HG02973 (cell line): ENCODE data around the gene IRF2.
"Not testable (repeated sequence)": the region's sequence is repeated elsewhere in the genome, so short reads cannot be mapped to it uniquely, and the experiment has no call there.

ENCODE experiments used
- ATAC-seq: cut with Tn5 transposase; IDR thresholded peaks from one replicate; pipeline ENCODE4 v1.9.1; 2021; ENCODE audit warnings: moderate library complexity; ENCODE audit not compliant: unreplicated experiment

The IRF2 gene

GRCh38 chr4:184350213-184350817 is 124.0 kb downstream of the IRF2 start:
- ATAC-seq, result no peak

DNA sequence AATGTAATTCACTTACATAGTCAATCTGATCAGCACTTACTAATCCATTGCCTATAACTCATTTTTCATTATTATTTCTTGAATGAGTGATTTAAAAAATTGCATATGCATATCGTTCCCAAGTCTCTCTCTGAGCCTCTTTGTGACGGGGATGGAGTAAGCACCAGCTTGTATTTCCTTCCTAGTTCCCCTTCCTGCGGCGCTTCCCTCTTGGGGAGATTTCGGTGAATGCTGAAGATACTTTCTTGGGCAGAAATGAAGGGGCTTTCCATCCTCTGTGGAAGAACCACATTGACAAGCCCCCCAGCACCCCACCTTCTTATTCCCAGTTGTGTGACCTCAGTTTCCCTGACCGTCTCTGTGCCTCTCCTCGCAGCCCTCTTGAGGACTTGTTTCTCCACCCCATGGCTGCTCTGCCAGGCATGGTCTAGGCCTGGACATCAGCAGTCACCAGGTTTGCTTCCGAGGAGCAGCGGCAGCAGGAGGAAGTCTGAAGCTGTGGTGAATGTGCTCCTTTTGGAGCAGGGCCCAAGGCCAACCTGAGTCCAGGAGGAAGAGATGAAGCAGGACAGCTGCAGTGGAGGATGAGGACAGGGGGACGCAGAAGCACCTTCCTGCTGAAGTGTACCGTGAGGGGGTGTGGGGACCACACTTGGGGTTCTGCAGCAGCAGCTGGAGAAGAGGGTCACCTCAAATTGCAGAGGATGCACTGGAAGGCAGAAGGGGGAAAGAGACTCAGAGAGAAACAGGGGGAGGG is 124.9 kb downstream of the IRF2 start:
- no peak for ATAC-seq

GRCh38 chr4:184348311-184349233 is 125.8 kb downstream of the IRF2 start:
- no peak for ATAC-seq

DNA sequence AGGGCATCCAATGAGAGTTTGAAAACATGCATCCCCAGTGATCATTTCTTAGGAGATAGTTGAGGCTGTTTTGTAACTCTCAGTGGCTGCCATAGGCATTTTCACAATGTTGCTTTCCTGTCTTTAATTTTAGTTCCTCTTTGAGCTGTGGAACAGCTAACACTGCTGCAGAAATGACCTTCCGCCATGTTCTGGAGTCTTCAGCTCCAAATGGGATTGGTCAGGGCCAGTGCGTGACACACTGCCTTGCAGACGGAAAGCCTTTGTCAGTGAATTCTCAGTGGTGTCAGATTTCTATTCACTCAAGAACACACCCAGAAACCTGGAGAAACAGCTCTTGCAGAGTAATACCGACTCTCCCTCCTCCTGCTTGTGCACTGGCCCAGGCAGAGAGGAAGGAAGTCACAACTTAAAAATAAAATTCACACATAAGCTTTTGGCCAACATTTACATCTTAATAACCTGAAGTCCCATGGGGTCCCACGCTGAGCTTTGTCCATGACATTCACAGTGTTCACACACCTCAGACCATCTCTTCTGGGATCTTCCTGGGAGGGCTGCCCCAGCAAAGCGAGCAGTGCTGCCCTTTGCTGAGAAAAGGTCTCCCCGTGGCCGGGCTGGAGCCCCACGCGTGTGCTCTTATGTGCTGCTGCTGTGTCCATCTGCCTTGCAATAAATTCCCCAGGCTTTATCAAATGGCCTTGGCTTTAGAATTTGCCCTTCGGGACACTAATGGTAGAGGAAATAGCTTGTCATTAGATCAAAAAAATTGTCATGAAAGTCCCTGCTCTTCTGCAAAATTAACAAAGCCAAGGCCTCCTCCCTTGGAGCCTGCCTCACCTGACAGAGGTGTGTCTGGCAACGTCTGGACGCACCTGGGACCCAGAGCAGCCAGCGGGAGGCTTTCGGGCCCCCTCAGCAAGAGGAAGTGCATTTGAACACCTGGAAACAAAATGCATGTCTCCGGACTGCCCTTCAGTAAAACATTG is 126.8 kb downstream of the IRF2 start:
- ATAC-seq, result peak; percentile 74

- ATAC-seq, result no peak
Measured at GRCh38 chr4:184346682-184347081, 127.7 kb downstream of the IRF2 start.

DNA sequence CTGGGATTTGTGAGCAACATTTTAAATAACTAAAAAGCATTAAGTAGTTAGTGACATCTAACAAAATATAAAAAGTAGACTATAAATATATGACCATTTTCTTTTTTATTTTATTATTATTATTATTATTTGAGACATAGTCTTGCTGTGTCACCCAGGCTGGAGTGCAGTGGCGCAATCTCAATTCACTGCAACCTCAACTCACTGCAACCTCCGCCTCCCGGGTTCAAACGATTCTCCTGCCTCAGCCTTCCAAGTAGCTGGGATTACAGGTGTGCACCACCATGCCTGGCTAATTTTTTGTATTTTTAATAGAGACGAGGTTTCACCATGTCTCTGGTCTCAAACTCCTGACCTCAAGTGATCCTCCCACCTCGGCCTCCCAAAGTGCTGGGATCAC is 128.1 kb downstream of the IRF2 start:
- not testable (repeated sequence) for ATAC-seq

DNA sequence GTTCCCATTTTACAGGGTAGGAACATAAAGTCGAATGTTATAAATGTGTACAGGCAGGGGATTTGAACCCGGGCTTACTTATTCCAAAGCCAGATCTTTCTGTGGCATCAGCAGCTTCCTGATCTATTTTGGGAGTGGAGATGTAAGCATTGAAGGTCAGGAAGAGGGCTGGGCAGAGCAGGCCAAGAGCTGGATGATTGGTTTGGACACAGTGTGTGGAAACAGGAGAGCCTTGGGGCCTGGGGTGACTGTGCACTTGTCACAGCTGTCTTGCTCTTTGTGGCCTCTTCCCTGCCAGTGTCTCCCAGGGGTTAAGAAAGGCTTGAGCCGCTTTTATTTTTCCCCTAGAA is 128.8 kb downstream of the IRF2 start:
- ATAC-seq, result no peak

DNA sequence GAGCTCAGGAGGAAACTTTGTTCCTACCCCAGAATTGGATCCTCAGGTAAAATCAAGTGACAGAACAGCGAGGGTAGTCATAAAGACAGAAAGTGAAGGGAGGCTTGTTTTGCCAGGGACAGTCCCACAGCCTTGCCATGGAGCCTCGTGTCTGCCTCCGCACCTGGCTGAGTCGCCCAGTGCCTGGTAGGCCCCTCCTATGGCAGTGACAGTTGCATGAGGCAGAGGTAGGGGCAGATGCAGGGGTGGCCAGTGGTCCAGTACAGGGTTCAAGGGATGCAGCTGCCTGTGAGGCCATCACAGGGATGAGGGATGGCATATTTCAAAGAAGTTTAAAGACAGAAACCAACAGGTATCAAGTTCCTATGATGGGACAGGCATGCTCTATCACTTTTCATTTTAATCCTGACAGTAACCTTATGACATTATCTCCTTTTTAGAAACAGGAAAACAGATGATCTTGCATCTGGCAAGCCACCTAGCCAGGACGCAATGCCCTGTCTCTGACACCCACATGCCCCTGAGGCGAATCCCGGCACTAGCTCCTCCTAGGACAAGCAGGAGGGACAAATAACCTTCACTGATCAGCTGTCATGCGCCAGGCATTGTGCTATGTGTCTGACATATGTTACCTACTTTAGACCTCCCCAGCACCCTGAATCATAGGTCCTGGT is 129.3 kb downstream of the IRF2 start:
- no peak for ATAC-seq

DNA sequence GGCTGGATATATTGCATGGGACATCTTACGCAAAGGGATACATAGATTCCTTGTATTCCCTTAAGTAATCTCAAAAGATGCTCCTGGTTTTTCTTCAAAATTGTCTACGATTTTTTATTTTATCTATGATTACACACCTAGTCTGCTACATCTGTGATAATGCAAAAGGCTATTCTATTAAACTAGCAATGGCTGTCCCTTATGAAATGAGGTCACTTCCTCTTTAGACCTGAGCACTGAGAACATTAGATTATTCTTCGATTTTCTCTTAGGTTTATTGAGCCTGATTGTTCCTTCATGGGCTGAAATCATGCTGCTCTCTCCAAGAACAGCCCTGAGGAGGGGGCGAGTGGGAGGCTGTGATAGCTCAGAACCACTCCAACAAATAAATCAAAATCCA is 129.9 kb downstream of the IRF2 start:
- ATAC-seq, result no peak

DNA sequence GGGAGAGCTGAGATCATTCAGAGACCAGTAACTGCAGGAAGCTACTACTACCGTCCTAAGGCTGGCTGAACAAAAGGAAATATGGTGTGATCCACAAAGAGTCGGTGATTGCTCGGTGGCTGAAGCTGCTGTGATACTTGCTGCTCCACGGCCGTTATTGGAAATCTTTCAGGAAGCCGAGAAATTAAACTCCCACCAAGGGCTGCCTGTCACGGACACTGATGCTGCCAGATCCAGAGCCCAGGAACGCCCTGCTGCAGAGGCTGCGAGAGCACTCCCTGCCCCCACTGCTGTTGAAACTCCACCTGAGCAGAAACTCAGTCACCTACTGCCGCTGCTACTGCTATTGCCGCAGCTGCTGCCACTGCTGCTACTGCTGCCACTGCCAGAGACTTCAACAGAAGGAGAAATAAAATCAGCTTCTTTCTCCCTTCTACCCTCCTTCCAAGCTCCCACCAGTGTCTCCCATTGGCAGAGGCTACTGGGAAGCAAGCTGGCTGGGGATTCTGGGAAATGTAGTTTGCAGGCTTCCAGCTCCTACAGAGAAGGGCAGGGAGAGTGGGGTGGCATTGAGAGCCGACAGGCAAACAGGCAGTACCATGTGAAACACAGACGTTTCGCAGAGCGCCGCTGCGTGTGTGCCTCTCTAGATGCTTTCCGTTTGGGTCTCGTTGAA is 130.7 kb downstream of the IRF2 start:
- ATAC-seq, result peak; percentile 37

GRCh38 chr4:184342857-184343237 is 131.5 kb downstream of the IRF2 start:
- ATAC-seq, result not testable (repeated sequence)

DNA sequence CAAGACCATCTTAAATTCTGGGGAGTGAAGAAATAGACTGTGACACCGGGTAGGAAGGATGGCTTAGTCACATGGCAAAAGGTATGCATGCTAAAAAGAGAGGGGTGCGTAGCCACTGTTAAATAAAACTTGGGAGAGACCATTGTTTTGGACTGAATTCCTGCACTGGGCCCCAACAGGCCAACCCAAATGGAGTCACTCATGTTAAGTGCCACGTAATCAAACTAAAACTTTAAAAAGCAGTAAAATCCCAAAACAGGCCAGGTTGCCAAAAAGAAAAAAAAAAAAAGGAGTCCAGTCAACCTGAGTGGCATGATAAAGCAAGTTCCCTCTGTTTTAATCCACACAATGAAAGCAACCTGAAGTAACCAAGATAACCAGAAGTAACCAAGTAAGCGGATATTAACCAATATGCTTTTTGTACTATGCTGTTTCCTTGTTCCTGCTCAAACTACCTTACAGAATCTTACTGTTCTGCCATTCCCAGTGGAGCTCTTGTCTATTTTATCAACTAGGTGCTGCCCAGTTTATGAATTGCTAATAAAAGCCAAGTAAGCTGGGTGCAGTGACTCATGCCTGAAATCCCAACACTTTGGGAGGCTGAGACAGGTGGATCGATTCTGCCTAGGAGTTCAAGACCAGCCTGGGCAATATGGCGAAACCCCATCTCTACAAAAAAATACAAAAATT is 132.0 kb downstream of the IRF2 start:
- ATAC-seq, result no peak

DNA sequence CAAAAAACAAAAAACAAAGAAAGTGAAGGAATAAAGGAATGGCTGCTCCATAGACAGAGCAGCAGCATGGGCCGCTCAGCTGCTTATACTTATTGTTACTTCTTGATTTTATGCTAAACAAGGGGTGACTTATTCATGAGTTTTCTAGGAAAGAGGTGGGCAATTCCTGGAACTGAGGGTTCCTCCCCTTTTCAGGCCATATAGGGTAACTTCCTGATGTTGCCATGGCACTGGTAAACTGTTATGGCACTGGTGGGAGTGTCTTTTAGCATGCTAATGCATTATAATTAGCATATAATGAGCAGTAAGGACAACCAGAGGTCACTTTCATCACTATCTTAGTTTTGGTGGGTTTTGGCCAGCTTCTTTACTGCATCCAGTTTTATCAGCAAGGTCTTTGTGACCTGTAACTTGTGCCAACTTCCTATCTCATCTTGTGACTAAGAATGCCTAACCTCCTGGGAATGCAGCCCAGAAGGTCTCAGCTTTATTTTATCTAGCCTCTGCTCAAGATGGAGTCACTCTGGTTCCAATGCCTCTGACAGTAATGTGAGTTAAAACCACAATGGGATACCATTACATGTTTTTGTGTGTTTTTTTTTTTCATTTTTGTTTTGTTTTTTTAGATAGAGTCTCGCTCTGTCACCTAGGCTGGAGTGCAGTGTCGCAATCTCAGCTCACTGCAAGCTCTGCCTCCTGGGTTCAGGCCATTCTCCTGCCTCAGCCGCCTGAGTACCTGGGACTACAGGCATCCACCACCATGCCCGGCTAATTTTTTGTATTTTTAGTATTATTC is 134.8 kb downstream of the IRF2 start:
- not testable (repeated sequence) for ATAC-seq

- no peak for ATAC-seq
Measured at GRCh38 chr4:184337907-184338306, 136.4 kb downstream of the IRF2 start.
